GM10266 (cell line): ENCODE results near the gene IBA57.

Source experiments
- DNase-seq: peaks from one replicate; pipeline ENCODE4 v3.0.0; 2012; ENCODE audit errors: extremely low spot score
- TF ChIP-seq, protein P1 (sequence below): IDR thresholded peaks from 2 replicates; pipeline ENCODE4 v1.5.1; 2012; ENCODE audit warnings: mild to moderate bottlenecking, low read depth; ENCODE audit not compliant: control insufficient read depth, insufficient read depth; ENCODE audit errors: missing control alignments

IBA57 gene

DNA sequence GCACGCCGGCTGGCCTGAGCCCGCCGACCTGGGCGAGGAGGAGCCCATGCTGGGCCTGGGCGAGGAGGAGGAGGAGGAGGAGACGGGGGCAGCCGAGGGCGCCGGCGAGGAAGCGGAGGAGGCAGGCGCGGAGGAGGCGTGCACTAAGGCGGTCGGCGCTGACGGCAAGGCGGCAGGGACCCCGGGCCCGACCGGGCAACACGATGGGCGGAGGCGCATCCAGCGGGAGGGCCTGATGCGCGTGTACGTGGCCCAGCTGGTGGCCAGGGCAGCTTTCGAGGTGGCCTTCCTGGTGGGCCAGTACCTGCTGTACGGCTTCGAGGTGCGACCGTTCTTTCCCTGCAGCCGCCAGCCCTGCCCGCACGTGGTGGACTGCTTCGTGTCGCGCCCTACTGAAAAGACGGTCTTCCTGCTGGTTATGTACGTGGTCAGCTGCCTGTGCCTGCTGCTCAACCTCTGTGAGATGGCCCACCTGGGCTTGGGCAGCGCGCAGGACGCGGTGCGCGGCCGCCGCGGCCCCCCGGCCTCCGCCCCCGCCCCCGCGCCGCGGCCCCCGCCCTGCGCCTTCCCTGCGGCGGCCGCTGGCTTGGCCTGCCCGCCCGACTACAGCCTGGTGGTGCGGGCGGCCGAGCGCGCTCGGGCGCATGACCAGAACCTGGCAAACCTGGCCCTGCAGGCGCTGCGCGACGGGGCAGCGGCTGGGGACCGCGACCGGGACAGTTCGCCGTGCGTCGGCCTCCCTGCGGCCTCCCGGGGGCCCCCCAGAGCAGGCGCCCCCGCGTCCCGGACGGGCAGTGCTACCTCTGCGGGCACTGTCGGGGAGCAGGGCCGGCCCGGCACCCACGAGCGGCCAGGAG lies 7.2 kb upstream of the IBA57 start:
- DNase-seq: no peak
- TF ChIP-seq, protein P1, sequence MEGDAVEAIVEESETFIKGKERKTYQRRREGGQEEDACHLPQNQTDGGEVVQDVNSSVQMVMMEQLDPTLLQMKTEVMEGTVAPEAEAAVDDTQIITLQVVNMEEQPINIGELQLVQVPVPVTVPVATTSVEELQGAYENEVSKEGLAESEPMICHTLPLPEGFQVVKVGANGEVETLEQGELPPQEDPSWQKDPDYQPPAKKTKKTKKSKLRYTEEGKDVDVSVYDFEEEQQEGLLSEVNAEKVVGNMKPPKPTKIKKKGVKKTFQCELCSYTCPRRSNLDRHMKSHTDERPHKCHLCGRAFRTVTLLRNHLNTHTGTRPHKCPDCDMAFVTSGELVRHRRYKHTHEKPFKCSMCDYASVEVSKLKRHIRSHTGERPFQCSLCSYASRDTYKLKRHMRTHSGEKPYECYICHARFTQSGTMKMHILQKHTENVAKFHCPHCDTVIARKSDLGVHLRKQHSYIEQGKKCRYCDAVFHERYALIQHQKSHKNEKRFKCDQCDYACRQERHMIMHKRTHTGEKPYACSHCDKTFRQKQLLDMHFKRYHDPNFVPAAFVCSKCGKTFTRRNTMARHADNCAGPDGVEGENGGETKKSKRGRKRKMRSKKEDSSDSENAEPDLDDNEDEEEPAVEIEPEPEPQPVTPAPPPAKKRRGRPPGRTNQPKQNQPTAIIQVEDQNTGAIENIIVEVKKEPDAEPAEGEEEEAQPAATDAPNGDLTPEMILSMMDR: no peak

DNA sequence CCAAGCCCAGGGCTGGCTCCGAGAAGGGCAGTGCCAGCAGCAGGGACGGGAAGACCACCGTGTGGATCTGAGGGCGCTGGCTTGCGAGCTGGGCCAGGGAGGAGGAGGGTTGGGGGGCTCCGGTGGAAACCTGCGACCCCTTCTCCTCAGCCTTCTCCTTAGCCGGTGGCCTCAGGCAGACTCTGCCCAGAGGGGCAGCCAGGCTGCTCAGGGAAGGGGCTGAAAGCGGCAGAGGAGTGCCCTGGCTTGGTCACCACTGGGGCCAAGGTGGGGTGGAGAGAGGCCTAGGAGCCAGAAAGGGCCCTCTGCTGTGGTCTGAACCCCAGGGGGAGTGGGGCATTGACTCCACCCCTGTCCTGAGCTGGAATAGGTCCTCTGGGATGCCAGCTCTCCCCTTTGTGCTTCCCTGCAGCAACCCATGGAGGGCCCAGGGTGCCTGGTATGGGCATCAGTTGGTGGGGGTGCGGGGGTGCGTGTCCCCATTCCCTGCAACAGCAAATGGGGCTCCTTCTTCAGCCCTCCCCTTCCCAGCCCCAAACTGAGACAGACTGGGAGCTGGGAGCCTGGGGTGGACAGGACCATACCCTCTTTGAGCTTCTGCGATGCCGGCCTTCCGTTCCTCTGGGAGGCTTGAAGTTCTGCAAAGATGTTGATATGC lies 6.5 kb upstream of the IBA57 start:
- TF ChIP-seq, protein P1: no peak
- no peak for DNase-seq

DNA sequence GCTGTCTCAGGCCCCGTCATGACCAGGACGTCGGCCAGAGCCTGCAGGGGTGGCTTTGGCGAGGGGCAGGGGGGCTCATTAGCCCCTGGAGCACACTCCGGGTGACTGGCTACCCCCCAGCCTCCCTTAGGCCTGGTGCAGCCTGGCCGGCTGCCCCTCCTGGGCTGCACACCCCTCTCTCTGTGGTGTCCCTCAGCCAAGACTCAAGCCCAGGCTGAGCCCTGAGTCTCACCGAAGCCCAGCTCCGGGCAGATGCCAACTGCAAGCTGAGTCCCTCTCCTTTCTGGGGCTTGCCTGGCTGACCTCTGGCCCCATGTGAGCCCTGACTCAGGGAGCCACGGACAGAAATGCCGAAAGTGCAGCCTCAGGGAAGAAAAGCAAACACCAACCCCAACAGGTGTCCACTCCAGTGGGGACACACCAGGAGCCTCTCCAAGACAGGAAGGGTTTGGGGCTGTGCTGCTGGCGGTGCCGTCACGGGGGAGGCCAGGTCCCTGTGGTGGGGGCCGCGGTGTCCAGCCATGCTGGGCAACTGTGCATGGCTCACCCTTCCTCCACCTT lies 5.3 kb upstream of the IBA57 start:
- no peak for DNase-seq

DNA sequence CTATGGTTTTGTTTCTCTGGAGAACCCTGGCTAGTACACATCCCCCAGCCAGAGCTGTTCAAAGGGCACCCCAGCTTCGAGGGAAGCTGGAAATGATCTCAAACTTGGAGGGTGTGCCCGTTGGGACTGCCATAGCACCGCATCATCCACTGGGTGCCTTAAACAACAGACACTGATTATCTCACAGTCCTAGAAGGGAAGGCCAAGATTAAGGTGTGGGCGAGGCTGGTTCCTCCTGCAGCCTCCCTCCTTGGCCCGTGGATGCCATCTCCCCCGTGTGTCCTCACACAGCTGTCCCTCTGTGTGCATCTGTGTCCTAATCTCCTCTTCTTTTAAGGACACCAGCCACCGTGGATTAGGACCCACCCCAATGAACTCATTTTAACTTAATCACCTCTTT lies 4.2 kb upstream of the IBA57 start:
- TF ChIP-seq, protein P1: no peak
- no peak for DNase-seq

More for the DNA sequence above, 5.3 kb upstream of the IBA57 start:
- TF ChIP-seq, protein P1: no peak

DNA sequence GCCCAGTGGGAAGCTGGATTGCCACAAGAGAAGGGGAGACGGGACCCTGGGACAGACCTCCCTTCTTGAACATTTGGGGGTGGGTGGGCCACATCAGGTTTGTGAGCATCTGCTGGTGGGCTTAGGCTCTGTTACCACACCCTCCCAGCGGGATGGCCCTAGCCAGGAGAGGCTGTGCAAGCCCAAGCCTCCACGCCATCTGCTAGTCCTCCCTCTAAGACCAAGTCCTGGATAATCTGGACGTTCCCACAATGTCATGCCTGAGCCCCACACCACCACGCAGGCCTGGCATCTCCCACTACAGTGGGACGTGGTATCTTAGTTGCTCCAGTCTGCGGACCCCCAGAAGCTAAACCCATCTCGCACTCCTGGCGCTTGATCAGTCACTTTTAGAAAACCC lies 3.7 kb upstream of the IBA57 start:
- DNase-seq: no peak
- TF ChIP-seq, protein P1: no peak

DNA sequence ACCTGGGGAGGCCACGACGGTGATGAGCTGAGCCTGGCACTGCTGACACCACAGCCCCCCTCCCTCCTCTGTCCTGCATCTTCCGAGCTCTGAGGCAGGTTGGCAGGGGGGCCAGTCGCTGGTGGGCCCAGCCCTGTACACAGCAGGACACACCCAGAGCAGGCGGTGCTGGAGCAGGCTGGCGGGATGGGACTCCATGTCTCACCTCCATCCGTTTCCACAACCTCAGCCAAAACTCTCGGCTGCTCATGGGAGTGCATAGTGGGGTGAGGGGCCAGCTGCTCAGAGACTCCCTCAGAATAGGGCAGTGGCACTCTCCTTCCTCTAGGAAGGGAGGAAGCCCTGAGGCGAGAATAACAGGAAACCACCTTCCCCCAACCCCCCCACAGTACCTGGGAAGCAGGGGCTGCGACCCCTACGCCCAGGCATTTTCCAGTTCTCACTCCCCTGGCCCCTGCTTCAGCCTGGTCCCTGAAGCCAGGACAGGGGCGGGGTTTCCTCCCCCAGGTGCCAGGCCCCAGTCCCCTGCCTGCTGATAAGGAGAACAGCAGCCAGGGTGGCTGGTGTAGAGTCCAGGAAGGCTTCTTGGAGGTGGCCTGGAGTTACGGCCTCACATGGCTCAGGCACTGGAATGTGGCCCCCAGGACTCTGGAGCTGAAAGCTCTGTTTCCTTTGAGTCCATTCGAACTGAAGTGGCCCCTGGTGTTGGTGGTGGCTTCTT lies 3.2 kb upstream of the IBA57 start:
- DNase-seq: no peak
- TF ChIP-seq, protein P1: no peak
